ENCODE measurements around the gene RHBDL3.

Gene RHBDL3

DNA sequence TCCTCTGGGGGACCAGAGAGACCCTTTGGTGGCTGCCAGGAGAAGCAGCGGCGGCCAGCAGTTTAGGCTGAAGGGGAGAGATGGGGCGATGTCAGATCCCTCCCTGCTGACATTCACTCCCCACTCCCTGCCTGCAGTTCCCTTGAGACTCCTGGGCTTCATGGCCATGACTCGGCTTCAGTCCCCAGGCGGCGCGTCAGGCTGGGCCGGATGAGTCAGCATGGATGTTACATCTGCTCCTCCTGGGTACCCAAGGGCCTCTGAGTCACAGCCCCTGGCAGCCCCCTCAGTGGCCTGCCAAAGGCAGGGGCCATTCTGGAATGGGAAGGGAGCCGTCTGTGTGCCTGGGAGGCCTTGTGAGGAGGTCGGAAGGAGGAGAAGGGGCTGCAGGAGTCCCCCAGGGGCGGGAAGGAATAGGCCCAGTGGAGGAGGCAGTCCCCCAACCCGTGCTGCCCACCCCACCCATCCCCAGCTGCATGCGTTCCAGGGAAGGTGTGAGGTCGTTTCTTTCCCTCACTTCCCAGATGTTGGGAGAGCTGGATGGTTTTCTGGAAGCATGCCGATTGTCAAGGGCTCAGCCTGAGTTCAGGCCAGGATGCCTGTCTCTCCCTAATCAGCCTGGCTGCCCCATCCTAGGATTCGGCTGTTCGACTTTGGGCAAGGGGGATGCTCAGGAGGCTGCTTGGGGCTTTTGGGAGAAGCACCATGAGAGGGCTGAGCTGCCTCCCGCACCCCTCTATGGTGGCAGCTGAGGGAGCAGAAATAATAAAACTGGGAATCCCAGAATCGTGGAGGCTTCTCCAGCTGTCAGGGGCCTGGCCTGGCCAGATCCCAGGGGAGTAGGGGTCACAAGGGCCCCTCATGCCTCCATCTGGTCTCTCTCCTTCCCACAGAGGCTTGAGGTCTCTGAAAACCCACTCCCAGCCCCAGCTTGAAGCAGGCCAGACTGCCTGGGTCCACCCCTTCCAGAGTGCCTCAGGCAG is 9.7 kb downstream of the RHBDL3 start:
- no peak overlapping the region for H3K27ac ChIP-seq
- TF ChIP-seq, protein P1, sequence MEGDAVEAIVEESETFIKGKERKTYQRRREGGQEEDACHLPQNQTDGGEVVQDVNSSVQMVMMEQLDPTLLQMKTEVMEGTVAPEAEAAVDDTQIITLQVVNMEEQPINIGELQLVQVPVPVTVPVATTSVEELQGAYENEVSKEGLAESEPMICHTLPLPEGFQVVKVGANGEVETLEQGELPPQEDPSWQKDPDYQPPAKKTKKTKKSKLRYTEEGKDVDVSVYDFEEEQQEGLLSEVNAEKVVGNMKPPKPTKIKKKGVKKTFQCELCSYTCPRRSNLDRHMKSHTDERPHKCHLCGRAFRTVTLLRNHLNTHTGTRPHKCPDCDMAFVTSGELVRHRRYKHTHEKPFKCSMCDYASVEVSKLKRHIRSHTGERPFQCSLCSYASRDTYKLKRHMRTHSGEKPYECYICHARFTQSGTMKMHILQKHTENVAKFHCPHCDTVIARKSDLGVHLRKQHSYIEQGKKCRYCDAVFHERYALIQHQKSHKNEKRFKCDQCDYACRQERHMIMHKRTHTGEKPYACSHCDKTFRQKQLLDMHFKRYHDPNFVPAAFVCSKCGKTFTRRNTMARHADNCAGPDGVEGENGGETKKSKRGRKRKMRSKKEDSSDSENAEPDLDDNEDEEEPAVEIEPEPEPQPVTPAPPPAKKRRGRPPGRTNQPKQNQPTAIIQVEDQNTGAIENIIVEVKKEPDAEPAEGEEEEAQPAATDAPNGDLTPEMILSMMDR (conservative IDR thresholded peaks at IDR 0.05) = no peak

DNA sequence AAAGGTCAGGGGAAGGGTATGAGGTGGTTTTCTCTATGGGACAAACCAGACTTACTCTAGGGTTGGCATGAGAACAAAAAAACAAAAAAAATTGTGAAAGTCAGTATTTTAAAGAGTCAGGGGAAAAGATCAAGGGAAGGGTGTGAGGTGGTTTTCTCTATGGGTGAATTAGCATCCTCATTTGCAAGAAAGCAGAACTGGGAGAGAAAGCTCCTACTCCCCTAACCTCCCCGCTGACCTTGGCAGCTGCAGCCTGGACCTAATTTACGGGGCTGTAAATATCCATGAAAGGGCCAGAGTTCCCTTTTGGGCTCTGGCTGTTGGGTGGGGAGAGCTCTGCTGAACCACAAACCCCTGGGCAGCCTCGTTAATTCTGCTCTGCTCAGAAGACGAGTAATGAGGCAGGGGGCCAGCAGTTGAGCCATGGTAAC is 10.6 kb downstream of the RHBDL3 start:
- no peak overlapping the region for H3K27ac ChIP-seq
- TF ChIP-seq, protein P1 (conservative IDR thresholded peaks at IDR 0.05) = no peak

DNA sequence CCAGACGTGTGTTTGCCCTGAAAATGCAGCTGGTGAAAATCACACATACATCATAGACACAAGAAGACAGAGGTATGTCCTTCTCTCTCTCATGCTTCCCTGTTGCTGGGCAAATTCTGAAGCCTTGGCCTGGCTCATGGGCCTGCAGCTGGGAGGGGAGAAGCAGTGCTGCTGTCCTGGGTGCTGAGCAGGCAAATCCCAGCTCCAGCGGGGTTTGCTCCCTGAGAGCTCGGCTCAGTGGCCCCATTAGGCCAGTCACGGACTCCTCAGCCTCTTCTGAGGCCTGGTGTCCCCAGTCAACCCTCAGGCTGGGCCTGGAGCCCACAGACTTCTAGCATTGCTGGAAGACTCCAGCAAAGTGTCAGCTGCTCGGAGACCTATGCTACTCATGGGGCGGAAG is 11.7 kb downstream of the RHBDL3 start:
- TF ChIP-seq, protein P1 (conservative IDR thresholded peaks at IDR 0.05) = no peak
- no peak overlapping the region for H3K27ac ChIP-seq

DNA sequence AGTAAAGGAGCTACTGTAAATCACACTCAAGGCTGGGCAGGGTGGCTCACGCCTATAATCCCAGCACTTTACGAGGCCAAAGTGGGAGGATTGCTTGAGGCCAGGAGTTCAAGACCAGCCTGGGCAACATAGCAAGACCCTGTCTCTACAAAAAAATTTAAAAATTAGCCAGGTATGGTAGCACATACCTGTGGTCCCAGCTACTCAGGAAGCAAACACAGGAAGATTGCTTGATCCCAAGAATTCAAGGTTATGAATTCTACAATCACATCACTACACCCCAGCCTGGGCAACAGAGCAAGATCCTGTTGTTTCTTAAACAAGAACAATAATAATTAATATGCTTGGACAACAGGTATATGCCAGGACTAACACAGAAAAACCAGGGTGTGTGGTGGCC is 13.2 kb downstream of the RHBDL3 start:
- TF ChIP-seq, protein P1 (conservative IDR thresholded peaks at IDR 0.05) = no peak
- H3K27ac ChIP-seq = no peak overlapping the region

DNA sequence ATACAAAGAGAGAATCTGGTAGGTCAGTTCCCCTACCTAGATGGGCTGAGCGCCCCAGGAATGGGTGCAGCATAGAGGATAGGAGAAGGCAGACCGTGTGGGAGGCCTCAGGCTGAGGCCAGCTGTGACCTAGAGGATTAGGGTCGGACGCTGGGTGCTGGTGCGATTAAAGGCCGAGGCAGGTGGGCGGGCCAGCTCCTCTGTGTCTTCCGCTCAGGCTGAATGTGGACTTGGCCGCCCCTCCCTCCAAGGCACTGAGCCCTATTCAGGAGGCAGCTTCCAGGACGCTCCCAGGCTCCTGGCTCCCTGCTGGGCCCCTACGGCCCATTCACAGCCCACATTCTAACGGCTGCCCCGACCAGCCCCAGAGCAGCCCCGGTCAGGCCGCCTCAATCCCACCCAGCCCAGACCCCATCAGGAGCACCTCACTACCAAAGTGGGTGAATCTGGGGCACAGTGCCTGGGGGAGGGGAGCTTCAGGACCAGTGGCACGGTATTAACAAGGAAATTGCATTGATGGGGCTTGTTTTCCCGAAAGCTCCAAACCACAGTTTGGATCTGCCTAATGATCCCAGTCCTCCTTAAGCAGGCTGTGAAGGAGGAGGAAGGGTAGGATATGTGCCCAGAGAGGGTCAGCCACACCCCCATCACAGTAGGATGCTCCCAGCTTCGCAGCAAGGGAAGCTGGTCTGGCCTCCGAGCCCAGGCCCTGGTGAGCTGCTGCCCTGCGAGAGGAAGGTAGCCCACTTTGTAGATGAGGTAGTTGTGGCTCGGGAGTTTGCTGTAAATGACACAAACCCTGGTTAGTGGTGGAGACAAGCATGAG is 14.5 kb downstream of the RHBDL3 start:
- H3K27ac ChIP-seq = no peak overlapping the region
- TF ChIP-seq, protein P1 (conservative IDR thresholded peaks at IDR 0.05) = no peak

DNA sequence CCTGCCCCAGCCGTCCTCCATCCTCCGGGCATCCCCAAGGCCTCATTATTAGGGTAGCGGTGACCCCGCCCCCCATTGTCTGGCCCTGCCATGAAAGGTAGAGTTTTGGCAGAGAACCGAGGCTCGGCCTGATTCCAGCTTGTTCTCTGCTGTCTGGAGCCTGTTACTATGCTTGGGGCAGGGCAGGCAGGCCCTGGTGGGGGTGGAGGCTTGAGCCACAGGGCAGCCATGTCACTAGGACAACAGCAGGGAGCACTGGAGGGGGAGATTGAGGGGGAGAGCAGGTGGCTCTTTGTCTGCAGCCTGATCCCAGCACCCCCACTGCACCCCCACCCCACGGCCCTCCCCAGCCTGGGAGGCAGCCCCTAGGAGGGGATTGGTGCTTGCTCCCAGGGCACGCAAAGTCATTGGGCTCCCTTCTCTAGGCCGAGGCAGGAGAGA is 15.4 kb downstream of the RHBDL3 start:
- H3K27ac ChIP-seq = no peak overlapping the region
- TF ChIP-seq, protein P1 (conservative IDR thresholded peaks at IDR 0.05) = no peak

DNA sequence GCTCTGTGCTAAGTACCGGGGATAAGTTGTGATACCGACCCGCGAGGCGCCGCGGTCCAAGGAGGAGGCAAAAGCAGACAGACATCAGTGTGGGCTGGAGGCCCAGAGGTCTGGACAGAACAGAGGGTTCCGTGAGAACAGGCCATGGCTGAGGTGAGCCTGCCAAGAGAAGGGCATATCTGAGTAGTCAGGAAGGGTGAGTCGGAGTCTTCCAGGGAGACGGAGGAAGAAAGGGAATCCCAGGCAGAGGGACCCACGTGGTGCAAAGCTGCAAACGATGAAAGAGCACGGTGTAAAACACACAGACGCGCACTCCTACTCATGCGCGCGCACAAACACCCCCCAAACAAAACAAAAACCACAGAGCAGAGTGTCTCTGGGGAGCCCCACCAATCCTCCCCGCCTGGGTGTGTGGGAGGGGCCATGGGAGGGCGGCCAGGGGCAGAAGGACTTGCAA is 18.1 kb downstream of the RHBDL3 start:
- H3K27ac ChIP-seq = no peak overlapping the region
- TF ChIP-seq, protein P1 (conservative IDR thresholded peaks at IDR 0.05) = no peak
